Measurements from ENCODE around the gene UFSP1.

UFSP1 gene

DNA sequence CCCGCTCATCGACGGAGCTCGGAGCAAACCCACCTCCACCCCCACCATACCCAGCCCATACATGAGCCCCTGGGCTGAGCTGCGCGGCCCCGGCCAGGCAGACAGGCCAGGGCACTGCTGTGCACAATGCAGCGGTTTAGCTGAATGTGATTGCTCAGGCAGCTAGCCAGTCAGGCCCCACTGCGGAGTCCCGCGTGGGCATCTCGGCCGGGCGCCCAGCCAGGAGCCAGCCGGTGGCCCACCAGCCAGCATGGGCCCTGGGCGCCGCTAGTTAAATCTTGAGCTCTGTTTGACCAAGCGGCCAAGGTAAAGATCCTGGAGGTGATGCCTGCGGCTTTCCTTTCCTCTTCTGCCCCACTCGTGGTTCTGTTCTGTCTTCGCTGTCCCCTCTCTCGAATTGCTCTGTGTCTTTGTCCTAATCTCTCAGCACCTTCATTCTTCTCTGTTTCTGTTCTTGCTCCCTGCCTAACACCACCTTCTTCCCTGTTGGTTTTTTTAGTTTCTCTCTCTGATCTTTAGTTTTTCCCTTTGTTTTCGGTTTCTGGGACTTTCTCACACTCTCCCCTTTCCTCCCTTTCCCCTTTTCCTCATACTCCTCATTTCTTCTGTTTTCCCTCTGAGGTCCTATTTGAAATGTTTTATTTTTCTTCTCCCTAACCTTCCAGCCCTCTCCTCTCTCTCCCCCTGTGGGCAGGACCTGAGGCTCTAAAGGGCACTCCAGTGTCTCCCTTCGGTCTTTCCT is 6.6 kb downstream of the UFSP1 start:
- DNase-seq (ENCODE audit: insufficient read length, low spot score) (no peak), FAIRE-seq (no peak)
- TF ChIP-seq, protein P1, sequence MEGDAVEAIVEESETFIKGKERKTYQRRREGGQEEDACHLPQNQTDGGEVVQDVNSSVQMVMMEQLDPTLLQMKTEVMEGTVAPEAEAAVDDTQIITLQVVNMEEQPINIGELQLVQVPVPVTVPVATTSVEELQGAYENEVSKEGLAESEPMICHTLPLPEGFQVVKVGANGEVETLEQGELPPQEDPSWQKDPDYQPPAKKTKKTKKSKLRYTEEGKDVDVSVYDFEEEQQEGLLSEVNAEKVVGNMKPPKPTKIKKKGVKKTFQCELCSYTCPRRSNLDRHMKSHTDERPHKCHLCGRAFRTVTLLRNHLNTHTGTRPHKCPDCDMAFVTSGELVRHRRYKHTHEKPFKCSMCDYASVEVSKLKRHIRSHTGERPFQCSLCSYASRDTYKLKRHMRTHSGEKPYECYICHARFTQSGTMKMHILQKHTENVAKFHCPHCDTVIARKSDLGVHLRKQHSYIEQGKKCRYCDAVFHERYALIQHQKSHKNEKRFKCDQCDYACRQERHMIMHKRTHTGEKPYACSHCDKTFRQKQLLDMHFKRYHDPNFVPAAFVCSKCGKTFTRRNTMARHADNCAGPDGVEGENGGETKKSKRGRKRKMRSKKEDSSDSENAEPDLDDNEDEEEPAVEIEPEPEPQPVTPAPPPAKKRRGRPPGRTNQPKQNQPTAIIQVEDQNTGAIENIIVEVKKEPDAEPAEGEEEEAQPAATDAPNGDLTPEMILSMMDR (IDR thresholded peaks at IDR 0.05; ENCODE audit: insufficient read depth, missing control alignments), result no peak

DNA sequence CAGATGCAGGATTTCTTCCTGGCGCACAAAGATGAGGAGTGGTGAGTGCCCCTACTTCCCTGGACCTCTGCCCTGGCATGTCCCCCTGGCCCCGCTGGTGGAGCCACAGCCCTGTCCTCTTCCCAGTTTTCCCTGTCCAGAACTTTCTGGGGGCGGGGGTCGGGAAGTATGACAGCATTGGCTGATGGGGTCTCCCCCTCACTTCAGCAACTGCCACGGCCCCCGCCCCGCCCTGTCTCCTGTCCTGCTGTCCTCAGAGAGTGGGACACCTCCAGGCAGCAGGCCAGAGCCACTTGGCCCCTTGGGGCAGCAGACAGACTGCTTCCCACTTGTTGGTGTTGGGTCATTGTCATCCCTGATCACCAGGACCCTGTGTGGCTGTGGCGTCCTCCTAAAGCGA is 7.3 kb downstream of the UFSP1 start:
- FAIRE-seq (no peak), DNase-seq (ENCODE audit: insufficient read length, low spot score) (no peak)
- TF ChIP-seq, protein P1 (IDR thresholded peaks at IDR 0.05; ENCODE audit: insufficient read depth, missing control alignments), result no peak

DNA sequence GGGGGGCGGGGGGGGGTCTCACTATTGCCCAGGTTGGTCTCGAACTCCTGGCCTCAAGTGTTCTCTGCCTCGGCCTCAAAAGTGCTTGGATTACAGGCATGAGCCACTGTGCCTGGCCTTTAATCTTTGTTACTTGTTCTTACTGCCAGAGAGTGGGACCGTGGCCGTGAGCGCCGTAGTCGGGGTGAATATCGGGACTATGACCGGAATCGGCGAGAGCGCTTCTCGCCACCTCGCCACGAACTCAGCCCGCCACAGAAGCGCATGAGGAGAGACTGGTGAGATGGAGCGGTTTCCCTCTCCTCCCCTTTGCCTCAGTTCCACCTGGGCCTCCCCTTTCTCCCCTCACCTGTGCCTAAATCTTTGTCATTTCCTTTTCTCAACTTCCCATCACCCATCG is 8.4 kb downstream of the UFSP1 start:
- FAIRE-seq (no peak), DNase-seq (ENCODE audit: insufficient read length, low spot score) (no peak)

GRCh38 chr7:100880645-100881044 is 8.9 kb downstream of the UFSP1 start:
- TF ChIP-seq, protein P1 (IDR thresholded peaks at IDR 0.05; ENCODE audit: insufficient read depth, missing control alignments), result no peak
- DNase-seq (ENCODE audit: insufficient read length, low spot score) (no peak), FAIRE-seq (no peak)

More for the DNA sequence above, 8.4 kb downstream of the UFSP1 start:
- TF ChIP-seq, protein P1 (IDR thresholded peaks at IDR 0.05; ENCODE audit: insufficient read depth, missing control alignments), result no peak

DNA sequence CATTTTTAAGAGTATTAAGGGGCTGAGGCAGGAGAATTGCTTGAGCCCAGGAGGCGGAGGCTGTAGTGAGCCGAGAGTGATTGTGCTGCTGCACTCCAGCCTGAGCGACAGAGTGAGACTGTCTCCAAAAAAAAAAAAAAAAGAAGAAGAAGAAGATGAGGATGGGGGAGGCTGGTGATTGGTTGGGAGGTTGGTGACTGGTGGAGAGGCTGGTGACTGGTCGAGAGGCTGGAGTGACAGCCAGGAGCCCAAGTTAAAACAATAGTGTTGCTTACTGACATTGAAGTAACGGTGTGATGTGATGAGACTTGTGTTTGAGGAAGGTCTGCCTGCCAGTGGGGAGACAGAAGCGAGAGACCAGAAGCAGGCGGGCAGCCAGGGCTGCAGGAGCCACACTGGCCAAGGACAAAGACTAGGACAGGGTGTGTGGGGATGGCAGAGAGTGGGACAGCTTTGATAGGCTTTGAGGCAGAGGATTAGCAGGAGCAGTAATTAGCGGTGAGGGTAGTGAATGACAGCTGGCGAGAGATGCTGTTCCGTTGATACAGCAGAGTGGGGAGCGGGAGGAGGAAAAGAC is 9.7 kb downstream of the UFSP1 start:
- TF ChIP-seq, protein P1 (IDR thresholded peaks at IDR 0.05; ENCODE audit: insufficient read depth, missing control alignments), result no peak
- DNase-seq (ENCODE audit: insufficient read length, low spot score) (peak; percentile 96), FAIRE-seq (peak; percentile 85)

GRCh38 chr7:100878685-100879084 is 10.8 kb downstream of the UFSP1 start:
- FAIRE-seq, result no peak
- no peak for DNase-seq (ENCODE audit: insufficient read length, low spot score)
- TF ChIP-seq, protein P1 (IDR thresholded peaks at IDR 0.05; ENCODE audit: insufficient read depth, missing control alignments), result no peak

GRCh38 chr7:100878013-100878412 is 11.5 kb downstream of the UFSP1 start:
- TF ChIP-seq, protein P1 (IDR thresholded peaks at IDR 0.05; ENCODE audit: insufficient read depth, missing control alignments), result no peak
- DNase-seq (ENCODE audit: insufficient read length, low spot score), result no peak
- FAIRE-seq, result no peak
